Endothelial cell (in vitro differentiated cells): ENCODE data around the gene WWP2. TPM values are rescaled to one million over a fixed set of nuclear protein-coding genes. Genes with fewer than 3 reads are reported as not detected.
"Not testable (repeated sequence)": the region's sequence is repeated elsewhere in the genome, so short reads cannot be mapped to it uniquely, and the experiment has no call there.

Experiments used
- DNase-seq: peaks from one replicate; pipeline ENCODE4 v3.0.0; 2021; ENCODE audit warnings: low spot score
- H3K27ac Mint-ChIP-seq: one replicate; pipeline ENCODE4 v1.8.0; 2021; ENCODE audit warnings: mixed read lengths, inconsistent platforms; ENCODE audit not compliant: unreplicated experiment
- H3K27me3 Mint-ChIP-seq: one replicate; pipeline ENCODE4 v1.8.0; 2021; ENCODE audit warnings: mild to moderate bottlenecking, moderate library complexity, mixed read lengths, inconsistent platforms; ENCODE audit not compliant: unreplicated experiment
- H3K36me3 Mint-ChIP-seq: one replicate; pipeline ENCODE4 v1.8.0; 2021; ENCODE audit warnings: mild to moderate bottlenecking, low read depth, mixed read lengths, inconsistent platforms; ENCODE audit not compliant: unreplicated experiment
- H3K4me1 Mint-ChIP-seq: one replicate; pipeline ENCODE4 v1.8.0; 2021; ENCODE audit warnings: mild to moderate bottlenecking, mixed read lengths, inconsistent platforms; ENCODE audit not compliant: unreplicated experiment
- H3K4me3 Mint-ChIP-seq: one replicate; pipeline ENCODE4 v1.8.0; 2021; ENCODE audit warnings: mild to moderate bottlenecking, mixed read lengths, inconsistent platforms; ENCODE audit not compliant: unreplicated experiment
- H3K9me3 Mint-ChIP-seq: one replicate; pipeline ENCODE4 v1.8.0; 2021; ENCODE audit warnings: mixed read lengths, inconsistent platforms; ENCODE audit not compliant: unreplicated experiment
- total RNA-seq: library from RNA; stranded (reverse); fragmentation: NEBNext Ultra II Directional; extraction: Animal tissue kit (Norgen Biotek cat#: 25700); gene quantifications from one replicate; pipeline ENCODE4 v1.2.1, GENCODE V29; 2021; ENCODE audit not compliant: unreplicated experiment
- TF ChIP-seq, protein P1 (sequence below): fragments of 200-600 bp; sonication (generic); IDR thresholded peaks from one replicate; pipeline ENCODE4 v1.5.0; 2021; ENCODE audit warnings: antibody characterized with exemption; ENCODE audit not compliant: unreplicated experiment

Gene WWP2
- total RNA-seq, 1 donor from 2014 or later: 35.3 TPM

DNA sequence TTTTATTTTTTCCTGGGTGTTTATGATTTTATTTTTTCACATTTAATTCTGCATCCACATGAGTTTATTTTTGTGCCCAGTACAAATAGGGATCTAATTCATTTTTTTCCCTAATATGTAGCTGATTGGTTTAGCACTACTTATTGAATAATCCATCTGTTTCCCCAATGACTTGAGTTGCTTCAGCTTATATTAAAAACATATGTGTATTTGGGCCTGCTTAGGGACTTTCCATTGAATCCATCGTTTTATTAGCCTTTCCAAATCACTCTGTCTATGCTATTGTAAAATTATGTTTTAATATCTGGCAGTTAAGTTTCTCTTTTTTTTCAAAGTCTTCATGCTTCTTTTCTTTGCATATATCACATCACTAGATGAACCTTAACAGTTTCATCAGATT lies 42.2 kb downstream of the WWP2 start:
- no peaks in the 10 kb centered on the region for H3K9me3 Mint-ChIP-seq
- H3K27ac Mint-ChIP-seq: no peak overlapping the region
- peaks cover 7% of the 10 kb centered on the region for H3K36me3 Mint-ChIP-seq
- H3K4me1 Mint-ChIP-seq: no peaks in the 10 kb centered on the region
- no peak for DNase-seq
- TF ChIP-seq, protein P1, sequence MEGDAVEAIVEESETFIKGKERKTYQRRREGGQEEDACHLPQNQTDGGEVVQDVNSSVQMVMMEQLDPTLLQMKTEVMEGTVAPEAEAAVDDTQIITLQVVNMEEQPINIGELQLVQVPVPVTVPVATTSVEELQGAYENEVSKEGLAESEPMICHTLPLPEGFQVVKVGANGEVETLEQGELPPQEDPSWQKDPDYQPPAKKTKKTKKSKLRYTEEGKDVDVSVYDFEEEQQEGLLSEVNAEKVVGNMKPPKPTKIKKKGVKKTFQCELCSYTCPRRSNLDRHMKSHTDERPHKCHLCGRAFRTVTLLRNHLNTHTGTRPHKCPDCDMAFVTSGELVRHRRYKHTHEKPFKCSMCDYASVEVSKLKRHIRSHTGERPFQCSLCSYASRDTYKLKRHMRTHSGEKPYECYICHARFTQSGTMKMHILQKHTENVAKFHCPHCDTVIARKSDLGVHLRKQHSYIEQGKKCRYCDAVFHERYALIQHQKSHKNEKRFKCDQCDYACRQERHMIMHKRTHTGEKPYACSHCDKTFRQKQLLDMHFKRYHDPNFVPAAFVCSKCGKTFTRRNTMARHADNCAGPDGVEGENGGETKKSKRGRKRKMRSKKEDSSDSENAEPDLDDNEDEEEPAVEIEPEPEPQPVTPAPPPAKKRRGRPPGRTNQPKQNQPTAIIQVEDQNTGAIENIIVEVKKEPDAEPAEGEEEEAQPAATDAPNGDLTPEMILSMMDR: no peak
- H3K4me3 Mint-ChIP-seq: no peak overlapping the region
- H3K27me3 Mint-ChIP-seq: no peaks in the 10 kb centered on the region

DNA sequence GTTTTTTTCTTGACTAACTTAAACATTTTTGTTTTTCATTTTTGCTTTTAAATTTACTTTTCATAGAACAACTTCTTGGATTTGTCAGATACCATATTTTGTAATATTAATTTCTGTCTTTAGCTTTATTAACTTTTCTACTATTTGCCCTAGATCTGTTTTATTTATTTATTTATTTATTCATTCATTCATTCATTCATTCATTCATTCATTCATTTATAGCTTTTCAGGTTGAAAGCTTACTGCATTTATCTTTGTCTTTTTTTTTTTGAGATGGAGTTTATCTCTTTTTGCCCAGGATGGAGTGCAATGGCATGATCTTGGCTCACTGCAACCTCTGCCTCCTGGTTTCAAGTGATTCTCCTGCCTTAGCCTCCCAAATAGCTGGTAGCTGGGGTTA lies 44.6 kb downstream of the WWP2 start:
- not testable (repeated sequence) for H3K27ac Mint-ChIP-seq, H3K4me3 Mint-ChIP-seq, H3K4me1 Mint-ChIP-seq, H3K27me3 Mint-ChIP-seq, H3K36me3 Mint-ChIP-seq, H3K9me3 Mint-ChIP-seq, DNase-seq

DNA sequence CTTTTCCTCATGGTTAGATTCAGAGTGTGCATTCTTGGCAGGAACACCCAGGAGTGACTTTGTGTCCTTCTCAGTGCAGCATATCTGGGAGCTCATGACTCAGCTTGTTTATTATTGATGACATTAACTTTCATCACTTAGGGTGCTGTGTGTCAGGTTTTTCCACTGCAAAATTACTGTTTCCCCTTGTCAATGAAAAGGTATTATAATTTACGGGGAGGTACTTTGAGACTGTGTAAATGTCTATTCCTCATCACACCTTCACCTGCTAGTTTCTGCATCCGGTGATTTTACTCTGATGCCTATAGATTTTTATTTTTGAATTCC lies 50.5 kb downstream of the WWP2 start:
- Mint-ChIP-seq H3K27ac (no peak overlapping the region), H3K9me3 (no peaks in the 10 kb centered on the region), H3K27me3 (no peaks in the 10 kb centered on the region), H3K4me1 (no peaks in the 10 kb centered on the region), H3K36me3 (peaks cover 4% of the 10 kb centered on the region), H3K4me3 (no peak overlapping the region)
- TF ChIP-seq, protein P1: no peak
- no peak for DNase-seq

DNA sequence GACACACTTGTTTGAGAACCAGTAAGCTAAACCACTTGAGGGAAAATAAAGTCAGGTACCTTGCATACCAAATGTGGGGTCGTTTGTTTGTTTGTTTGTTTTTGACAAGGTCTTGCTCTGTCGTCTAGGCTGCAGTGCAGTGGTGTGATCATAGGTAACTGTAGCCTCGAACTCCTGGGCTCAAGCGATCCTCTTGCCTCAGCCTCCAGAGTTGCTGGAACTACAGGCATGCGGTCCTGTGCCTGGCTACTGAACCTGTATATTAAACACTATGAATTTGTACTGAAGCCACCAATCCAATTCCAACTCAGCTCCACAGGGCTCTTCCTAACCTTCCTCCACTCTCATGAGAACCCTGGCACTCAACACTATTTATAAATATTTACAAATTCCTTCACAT lies 51.9 kb downstream of the WWP2 start:
- no peak for DNase-seq
- Mint-ChIP-seq H3K4me3 (no peak overlapping the region), H3K27me3 (no peaks in the 10 kb centered on the region), H3K36me3 (peaks cover 12% of the 10 kb centered on the region), H3K27ac (no peak overlapping the region), H3K9me3 (no peaks in the 10 kb centered on the region), H3K4me1 (no peaks in the 10 kb centered on the region)
- TF ChIP-seq, protein P1: no peak

DNA sequence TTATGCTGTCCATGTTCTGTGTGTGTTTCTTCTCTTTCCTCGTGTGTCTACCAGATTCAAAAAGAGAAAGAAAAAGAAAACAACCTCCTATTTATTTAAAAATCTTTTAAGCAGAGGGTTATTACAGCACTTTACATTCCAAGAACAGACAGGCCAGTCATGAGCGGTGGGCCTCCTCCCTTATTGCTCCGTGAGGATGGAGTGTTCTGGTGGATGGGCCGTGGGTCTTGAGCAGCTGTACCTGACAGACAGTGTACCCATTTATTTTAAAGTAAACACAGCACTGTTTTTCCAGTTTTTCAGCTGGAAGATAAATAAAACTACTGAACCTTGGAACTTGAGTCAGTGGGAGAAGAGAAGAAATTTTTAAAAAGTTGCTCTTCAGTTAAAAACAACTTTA lies 52.4 kb downstream of the WWP2 start:
- Mint-ChIP-seq H3K4me1 (no peaks in the 10 kb centered on the region), H3K27ac (no peak overlapping the region), H3K36me3 (peaks cover 17% of the 10 kb centered on the region), H3K27me3 (no peaks in the 10 kb centered on the region), H3K9me3 (no peaks in the 10 kb centered on the region), H3K4me3 (no peak overlapping the region)
- DNase-seq: no peak
- TF ChIP-seq, protein P1: no peak

- H3K9me3 Mint-ChIP-seq, DNase-seq, H3K4me1 Mint-ChIP-seq, H3K27ac Mint-ChIP-seq, H3K4me3 Mint-ChIP-seq, H3K27me3 Mint-ChIP-seq: not testable (repeated sequence)
- H3K36me3 Mint-ChIP-seq: peaks cover 17% of the 10 kb centered on the region
Measured at GRCh38 chr16:69815216-69815883, 53.2 kb downstream of the WWP2 start.
